HEK293 (cell line): ENCODE results near the gene CEP112.

Experiments used
- CTCF ChIP-seq: fragments of 450-650 bp; formaldehyde crosslinking; IDR thresholded peaks from 2 replicates; pipeline ENCODE4 v1.5.1; 2016; ENCODE audit warnings: missing biosample characterization, missing genetic modification characterization
- REST ChIP-seq: fragments of 450-650 bp; formaldehyde crosslinking; IDR thresholded peaks from 2 replicates; pipeline ENCODE4 v1.5.1; 2016; ENCODE audit warnings: missing biosample characterization, missing genetic modification characterization
- ZNF274 ChIP-seq, 2 experiments: fragments of 200-500 bp in 1 of 2; fragments of 450-650 bp in 1 of 2; sonication (Bioruptor generic) in 1 of 2; formaldehyde crosslinking in 1 of 2; IDR thresholded peaks; 2 replicates each; pipeline versions ENCODE4 v1.5.1 to v1.6.1; 2014 to 2016; ENCODE audit warnings: borderline replicate concordance in 1 of 2, inconsistent platforms in 1 of 2, low read length in 1 of 2, missing biosample characterization in 1 of 2, missing genetic modification characterization in 1 of 2
- ZNF311 ChIP-seq: fragments of 450-650 bp; formaldehyde crosslinking; IDR thresholded peaks from 2 replicates; pipeline ENCODE4 v1.5.1; 2017; ENCODE audit warnings: missing biosample characterization, missing genetic modification characterization, borderline replicate concordance

- no peak for TF ChIP-seq CTCF
- TF ChIP-seq REST, result no peak
- TF ChIP-seq ZNF311 (tag by site-specific recombination), result no peak
- TF ChIP-seq ZNF274 (IDR thresholded peaks at IDR 0.05; ENCODE audit: low read length), result no peak
- TF ChIP-seq ZNF274 (tag by site-specific recombination; IDR thresholded peaks at IDR 0.05; ENCODE audit: borderline replicate concordance), result no peak
Observed at GRCh38 chr17:65690626-65691310, 501.2 kb downstream of the CEP112 start.
